ENCODE measurements around the gene MOV10.

The MOV10 gene

DNA sequence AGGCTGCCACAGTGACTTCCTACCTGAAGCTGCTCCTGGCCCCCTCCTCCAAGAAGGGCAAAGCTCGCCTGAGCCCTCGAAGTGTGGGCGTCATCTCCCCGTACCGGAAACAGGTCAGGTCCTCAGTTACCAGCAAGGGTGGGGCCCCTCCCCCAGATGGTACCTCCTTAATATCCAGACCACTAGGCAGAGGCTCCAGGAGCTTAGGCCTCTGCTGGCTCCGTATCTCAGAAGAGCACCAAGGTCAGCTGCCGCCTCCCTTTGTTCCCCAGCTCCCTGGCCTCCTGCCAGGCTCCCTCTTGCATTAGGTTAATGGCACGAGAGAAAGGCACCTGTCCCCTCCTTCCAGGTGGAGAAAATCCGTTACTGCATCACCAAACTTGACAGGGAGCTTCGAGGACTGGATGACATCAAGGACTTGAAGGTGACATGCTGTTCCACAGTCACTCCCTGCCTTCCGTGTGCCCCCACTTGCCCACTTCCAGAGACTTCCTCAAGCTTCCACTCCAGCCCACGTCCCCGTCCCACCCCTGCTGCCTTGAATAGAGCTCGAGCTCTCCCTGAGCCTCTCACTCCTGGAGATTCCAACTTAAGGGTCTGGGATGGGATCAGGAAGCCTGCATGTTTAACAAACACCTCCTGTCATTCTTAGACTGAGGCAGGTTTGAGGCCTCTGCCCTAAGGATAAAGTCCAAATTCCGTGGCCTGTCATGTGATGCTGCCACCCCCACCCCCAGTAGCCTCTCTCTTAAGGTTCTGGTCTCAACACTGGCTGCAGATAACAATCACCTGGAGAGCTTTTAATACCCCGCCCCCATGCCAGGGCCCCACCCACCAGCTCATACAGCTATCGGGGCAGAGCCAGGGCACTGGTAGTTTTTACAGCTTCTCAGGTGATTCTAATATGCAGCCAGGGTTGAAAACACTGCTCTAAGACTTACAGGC is 24.2 kb downstream of the MOV10 start:
- DNase-seq (ENCODE audit: low read depth), result no peak
- TF ChIP-seq, protein P1, sequence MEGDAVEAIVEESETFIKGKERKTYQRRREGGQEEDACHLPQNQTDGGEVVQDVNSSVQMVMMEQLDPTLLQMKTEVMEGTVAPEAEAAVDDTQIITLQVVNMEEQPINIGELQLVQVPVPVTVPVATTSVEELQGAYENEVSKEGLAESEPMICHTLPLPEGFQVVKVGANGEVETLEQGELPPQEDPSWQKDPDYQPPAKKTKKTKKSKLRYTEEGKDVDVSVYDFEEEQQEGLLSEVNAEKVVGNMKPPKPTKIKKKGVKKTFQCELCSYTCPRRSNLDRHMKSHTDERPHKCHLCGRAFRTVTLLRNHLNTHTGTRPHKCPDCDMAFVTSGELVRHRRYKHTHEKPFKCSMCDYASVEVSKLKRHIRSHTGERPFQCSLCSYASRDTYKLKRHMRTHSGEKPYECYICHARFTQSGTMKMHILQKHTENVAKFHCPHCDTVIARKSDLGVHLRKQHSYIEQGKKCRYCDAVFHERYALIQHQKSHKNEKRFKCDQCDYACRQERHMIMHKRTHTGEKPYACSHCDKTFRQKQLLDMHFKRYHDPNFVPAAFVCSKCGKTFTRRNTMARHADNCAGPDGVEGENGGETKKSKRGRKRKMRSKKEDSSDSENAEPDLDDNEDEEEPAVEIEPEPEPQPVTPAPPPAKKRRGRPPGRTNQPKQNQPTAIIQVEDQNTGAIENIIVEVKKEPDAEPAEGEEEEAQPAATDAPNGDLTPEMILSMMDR (conservative IDR thresholded peaks at IDR 0.05; ENCODE audit: low read depth, low read length), result no peak
- no peak overlapping the region for H3K4me3 ChIP-seq (ENCODE audit: low read depth, low read length)

DNA sequence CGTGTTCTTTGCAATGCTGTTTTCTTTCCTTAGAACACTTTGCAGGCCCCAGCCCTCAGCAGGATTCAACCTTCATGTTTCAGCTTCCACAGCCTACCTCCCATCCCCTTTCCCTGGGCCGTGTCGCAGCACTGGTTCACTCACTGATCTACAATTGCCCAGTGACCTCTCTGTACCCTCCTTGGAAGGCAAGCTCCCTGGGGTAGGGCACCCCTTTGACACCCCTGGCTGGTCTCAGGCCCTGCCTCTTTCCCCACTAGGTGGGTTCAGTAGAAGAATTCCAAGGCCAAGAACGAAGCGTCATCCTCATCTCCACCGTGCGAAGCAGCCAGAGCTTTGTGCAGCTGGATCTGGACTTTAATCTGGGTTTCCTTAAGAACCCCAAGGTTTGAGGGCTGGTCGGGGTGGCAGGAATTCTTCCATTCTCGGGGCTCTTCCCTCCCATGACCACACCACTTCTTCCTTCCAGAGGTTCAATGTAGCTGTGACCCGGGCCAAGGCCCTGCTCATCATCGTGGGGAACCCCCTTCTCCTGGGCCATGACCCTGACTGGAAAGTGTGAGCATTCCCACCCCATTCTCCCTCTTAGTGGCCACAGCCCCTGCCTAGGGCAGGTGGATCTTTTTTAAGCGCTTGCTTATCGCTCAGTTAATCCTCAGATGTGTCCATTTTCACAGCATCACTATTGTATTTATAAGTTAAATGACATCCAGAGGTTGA is 25.1 kb downstream of the MOV10 start:
- no peak overlapping the region for H3K4me3 ChIP-seq (ENCODE audit: low read depth, low read length)
- no peak for DNase-seq (ENCODE audit: low read depth)
- TF ChIP-seq, protein P1 (conservative IDR thresholded peaks at IDR 0.05; ENCODE audit: low read depth, low read length), result no peak

DNA sequence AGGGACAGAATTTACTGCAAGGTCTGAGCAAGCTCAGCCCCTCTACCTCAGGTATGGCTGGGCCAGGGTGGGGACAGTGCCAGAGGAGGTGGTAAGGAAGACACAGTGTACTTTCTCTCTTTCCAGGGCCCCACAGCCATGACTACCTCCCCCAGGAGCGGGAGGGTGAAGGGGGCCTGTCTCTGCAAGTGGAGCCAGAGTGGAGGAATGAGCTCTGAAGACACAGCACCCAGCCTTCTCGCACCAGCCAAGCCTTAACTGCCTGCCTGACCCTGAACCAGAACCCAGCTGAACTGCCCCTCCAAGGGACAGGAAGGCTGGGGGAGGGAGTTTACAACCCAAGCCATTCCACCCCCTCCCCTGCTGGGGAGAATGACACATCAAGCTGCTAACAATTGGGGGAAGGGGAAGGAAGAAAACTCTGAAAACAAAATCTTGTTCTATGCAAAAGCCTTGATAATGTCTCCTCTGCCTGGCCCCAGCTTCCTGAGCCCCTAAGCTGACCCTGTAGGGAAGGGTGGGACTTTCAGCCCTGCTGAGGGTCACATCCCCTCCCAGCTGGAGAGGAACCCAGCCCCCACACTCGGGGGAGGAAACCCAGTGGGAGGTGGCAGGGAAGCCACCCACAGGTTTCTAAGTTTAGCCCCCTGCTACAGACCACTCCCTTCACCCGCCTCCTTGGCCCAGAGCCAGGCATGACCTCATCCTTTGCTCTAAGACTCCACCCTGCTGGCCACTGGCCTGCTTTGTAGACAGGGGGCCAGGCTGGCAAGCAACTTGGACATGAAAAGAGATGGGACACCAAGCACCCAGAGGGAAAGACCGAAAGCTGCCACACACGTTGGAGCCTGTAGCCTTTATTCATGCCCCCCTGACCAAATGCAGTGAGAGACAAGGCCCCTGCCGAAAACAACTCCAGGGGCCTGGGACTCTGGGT is 26.1 kb downstream of the MOV10 start:
- H3K4me3 ChIP-seq (ENCODE audit: low read depth, low read length), result no peak overlapping the region
- peak; percentile 99 for DNase-seq (ENCODE audit: low read depth)
- TF ChIP-seq, protein P1 (conservative IDR thresholded peaks at IDR 0.05; ENCODE audit: low read depth, low read length), result peak; percentile 30

DNA sequence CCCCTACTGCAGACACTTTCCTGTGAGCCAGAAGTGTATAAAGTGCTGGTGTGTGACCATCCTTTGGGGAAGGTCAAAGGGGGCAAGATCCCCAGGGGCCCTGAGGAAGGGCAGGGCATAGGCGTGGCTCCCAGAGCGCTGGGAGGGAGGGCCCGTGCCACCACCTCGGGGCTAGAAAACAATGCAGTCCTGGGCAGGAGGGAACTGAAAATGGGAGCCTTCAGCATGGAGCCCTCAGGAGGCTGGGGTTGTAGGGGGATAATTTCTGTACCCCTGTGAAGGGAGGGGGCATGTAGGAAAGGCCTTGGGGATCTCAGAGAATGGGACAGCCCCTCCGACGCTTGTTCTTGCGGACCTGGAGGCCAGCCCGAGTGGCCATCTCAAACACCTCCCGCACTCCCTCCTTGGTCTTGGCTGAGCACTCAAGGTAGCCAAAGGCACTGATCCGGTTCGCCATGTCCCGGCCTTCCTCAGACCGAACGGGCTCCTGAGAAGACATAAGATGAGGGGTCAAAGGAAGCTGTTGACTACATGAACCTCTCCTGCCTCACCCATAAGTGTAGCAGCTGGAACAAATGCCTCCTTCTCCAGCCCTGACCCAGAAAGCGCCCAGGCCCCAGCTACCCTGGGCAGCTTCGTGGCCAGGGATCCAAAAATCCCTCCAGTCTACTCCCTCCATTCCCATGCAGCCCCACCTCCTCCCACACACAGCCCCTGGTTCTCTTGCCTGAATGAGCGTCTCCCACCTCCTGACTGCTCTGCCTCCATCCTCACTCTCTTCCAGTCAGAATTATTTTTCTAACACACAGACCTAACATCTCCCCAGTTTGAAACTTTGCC is 27.0 kb downstream of the MOV10 start:
- no peak for DNase-seq (ENCODE audit: low read depth)
- H3K4me3 ChIP-seq (ENCODE audit: low read depth, low read length), result no peak overlapping the region
- TF ChIP-seq, protein P1 (conservative IDR thresholded peaks at IDR 0.05; ENCODE audit: low read depth, low read length), result no peak

DNA sequence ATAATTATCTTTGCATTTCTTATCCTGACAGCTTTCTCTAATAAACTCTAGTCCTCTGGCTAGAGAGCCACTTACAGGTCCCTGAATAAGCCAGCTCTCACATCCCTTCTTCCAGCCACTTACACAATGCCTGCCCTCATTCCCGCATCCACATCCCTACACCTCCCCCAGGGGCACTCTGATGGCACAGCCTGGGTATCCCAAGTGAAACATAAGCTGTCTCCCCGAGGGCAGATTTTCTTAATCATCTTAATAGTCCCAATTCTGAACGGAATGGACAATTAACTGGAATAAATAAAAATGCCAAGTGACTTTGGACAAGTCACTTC is 27.6 kb downstream of the MOV10 start:
- DNase-seq (ENCODE audit: low read depth), result no peak
- TF ChIP-seq, protein P1 (conservative IDR thresholded peaks at IDR 0.05; ENCODE audit: low read depth, low read length), result no peak
- H3K4me3 ChIP-seq (ENCODE audit: low read depth, low read length), result no peak overlapping the region

Measured in choroid plexus epithelial cell (primary cell).